HG02759 (cell line): Measurements from ENCODE around the gene SLC7A6.

Experiments
- ATAC-seq: cut with Tn5 transposase; IDR thresholded peaks from one replicate; pipeline ENCODE4 v1.9.1; 2021; ENCODE audit warnings: mild to moderate bottlenecking, moderate library complexity; ENCODE audit not compliant: unreplicated experiment

The SLC7A6 gene

DNA sequence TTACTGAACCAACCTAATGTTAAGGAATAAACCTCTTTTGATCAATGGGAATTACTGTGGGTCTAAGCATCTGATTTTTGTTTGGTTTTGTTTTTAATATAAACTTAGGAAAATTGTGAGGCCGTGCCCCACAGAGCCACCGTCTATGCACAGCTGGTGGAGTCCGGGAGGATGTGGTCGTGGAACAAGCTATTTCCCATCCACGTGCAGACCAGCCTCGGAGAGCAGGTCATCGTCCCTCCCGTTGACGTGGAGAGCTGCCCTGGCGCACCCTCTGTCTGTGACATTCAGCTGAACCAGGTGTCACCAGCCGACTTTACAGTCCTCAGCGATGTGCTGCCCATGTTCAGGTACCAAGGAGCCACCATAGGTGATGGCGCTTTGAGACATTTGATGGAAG is 74.9 kb downstream of the SLC7A6 start:
- ATAC-seq = no peak

DNA sequence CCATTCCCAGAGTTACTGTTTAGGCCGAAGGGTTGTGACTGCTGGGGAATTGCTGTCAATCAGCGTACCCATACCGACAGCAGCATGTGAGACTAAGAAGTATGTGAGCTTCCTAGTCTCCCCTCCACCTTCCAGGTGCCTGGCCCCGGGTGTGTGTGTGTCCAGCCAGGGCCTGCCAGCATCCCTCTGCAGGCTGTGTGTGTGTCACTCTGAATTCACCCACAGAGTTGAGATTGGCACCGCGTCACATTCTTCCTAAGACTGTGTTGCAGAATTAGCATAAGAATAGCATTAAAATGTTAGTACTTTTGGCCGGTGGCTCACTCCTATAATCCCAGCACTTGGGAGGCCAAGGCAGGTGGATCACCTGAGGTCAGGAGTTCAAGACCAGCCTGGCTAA is 78.3 kb downstream of the SLC7A6 start:
- no peak for ATAC-seq

DNA sequence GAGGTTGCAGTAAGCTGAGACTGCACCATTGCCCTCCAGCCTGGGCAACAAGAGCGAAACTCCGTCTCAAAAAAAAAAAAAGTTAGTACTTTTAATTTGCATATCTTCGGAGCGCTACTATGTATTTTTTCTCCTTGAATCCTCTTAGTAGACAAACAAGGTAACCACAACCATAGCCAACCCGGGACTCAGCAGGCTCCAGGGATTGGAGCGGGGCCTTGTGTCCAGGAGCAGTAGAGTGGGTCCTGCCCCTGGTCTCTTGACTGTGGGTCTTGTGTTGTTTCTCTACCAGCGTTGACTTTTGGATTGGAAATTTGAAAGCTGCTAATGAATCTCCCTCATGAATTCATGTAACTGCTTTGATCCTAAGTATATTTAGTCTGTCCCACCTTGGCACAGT is 78.8 kb downstream of the SLC7A6 start:
- no peak for ATAC-seq

DNA sequence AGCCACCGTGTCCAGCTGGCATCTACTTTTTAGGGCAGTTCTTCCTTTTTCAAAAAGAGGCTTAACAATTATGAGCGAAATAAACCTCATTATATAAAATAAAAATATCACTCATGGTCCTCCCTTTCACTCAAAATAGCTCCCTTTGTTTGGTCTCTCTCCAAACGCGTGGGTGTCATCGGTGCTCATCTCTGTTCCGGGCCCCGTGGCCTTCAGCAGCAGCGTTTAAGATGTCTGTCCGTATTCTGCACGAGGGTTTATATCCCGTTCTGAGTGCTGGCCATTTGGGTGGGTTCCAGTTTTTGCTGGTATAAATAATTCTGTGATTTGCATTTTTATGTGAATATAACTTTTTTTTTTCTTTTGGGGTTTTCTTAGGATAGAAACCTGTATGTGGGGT is 79.9 kb downstream of the SLC7A6 start:
- no peak for ATAC-seq

DNA sequence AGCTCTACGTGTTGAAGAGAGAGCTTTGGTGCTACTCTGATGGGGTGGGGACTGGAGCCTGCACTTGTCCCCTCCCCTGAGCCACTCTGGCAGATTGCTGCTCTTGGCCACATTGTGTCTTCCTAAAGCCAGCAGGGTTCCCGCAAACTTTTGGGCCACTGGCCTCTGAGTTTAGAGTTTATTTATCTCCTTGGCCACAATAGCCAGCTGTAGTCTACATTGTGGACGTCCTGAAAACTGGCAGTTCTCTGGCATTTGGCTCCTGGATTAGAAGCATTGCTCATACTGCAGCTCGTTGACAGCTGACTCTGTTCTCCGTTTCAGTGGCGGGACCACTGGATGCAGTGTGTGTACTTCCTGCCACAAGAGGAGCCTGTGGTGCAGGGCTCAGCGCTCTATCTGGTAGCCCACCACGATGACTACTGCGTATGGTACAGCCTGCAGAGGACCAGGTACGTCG is 81.1 kb downstream of the SLC7A6 start:
- no peak for ATAC-seq

DNA sequence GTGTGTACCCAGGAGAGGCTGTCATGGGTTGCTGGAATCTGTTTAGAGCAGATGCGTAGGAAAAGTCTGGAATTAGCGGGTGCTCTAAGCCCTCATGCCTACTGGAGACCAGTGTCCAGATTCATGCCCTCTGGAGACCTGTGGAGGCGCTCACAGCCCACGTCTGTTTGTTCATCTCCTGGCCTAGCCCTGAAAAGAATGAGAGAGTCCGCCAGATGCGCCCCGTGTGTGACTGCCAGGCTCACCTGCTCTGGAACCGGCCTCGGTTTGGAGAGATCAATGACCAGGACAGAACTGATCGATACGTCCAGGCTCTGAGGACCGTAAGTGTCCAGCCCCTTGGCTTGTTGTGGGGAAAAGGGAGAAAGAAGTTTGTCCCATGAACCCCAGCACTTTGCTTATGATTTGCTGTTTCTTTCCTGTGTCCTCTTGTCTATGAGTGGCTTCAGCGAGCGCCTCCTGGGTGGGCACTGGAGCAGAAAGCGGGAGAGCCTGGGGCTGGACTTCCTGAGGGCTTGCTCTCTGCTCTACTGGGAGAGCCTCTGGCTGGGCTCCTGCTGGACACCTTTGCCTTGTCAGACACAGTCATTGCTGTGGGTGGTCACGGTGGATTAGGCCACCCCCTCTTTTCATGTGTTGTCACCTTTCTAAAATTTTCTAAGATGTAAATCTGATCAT is 81.8 kb downstream of the SLC7A6 start:
- no peak for ATAC-seq

DNA sequence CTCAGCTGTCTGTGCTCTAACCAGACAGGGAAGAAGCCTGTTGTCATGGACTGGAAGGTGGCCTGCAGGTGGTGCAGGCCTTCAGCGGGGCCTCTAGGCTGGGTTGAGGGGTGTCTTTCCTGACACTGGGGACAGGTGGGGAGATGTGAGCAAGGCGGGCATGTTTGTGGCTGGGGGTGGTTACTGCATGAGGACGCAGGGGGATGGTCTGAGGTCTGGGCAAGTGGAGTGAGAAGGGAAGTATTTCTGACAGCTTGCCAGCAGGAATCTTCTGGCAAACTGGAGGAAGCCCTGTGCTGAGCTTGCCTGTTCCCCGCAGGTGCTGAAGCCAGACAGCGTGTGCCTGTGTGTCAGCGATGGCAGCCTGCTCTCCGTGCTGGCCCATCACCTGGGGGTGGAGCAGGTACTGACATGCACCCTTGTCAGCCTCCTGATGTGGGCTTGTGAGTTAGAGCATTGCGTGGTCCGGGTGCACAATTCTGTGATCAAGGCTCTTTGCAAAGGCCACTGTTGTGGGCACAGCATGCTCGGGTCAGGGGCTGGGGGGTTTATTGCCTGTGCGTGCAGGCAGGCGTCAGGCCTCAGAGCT is 82.7 kb downstream of the SLC7A6 start:
- no peak for ATAC-seq

DNA sequence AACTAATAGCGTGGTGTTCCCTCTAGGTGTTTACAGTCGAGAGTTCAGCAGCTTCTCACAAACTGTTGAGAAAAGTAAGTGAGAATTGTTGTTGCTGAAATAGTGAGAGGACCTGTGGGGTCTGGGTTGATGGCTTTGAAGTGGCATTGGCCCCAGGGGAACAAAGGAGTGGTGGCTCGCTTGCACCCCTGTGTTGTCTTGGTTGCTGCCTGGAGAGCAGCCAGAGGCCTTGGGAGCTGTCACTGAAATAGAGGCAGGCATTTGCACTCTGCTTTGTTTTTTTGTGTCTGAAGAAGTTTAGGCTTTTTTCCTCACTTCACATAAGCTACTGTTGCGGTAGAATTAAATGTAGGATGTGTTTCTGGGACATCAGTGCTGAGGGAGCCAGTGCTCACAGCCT is 83.3 kb downstream of the SLC7A6 start:
- ATAC-seq = no peak

DNA sequence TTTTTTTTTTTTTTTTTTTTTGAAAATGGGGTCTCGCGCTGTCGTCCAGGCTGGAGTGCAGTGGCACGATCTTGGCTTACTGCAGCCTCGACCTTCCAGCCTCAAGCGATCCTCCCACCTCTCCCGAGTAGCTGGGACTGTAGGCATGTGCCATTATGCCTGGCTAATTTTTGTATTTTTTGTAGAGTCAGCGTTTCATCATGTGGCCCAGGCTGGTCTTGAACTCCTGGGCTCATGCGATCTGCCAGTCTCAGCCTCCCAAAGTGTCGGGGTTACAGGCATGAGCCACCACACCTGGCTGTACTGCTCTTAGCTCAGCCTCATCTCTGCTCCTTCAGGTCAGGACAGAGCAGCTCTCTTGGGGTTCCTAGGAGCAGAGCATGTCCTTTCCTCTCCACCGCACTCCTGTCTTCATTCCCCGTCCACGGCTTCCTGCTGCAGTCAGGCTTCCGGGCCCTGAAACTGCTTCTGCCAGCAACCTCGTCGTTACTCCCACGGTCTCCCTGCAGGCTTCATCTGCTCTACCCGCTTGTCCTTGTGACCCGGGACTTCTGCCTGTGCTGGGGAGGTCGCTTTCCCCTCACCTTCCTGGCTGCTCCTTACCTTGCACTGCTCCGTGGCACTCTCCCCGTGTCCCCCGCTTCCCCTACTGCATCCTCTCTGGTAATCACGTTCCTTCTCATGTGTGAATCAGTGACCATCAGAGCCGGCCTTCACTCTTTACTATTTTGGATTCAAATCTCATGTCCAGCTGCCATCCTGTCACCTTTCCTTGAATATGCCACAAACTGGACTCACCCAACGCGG is 84.5 kb downstream of the SLC7A6 start:
- no peak for ATAC-seq

DNA sequence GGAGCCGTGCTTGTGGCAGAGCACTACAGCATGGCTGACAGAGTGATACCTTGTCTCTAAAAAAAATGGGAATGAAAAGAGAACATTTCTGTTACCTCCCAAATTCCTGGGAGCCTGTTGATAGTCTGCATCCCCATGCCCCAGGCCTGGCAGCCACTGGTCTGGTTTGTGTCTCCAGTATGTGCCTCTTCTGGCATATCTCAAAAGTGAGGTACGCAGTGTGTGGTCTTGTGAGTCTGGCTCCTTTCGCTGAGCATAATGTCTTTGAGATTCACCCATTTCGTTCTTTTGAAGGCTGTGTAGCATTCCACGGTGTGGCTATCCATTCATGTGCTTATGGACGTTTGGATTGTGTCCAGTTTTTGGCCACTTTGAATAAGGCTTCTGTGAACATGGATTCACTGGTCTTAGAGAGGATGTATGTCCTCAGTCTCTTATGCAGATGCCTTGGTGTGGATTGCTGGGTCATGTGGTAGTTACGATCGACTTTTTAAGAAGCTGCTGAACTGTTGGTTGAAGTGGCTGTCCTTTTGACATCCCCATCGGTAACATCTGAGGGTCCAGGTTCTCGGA is 85.6 kb downstream of the SLC7A6 start:
- ATAC-seq = no peak

DNA sequence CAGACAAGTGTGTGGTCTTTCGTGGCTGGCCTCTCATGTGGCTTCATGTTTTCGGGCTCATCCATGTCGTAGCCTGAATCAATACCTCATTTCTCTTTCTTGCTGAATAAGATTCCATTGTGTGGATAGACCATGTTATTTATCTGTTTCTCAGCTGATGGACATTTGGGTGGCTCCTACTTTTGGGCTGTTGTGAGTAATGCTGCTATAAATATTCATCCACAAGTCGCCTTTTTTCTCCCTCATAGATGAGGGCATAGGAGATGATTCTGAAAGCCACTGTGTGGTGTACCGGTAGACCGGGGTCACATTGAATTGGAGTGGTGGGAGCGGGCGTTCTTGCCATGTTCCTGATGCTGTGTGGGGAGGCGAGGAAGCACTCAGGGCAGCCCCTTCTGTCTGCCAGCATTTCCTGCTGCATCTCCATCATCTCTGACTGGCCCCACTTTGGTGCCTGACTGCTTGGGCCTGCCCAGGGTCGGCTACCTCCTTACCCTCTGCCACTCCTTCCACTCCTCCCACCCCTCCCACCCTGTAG is 86.6 kb downstream of the SLC7A6 start:
- ATAC-seq = no peak
